Kidney (tissue), 14 donors: ENCODE measurements around the gene JARID2. TPM values are rescaled to one million over a fixed set of nuclear protein-coding genes. Genes with fewer than 3 reads are reported as not detected.

Experiments
- DNase-seq, 5 donors: peaks; one replicate each; pipeline ENCODE4 v3.0.0-alpha.2; 2013 to 2020
- FAIRE-seq: peaks from 2 replicates; lab custom pipeline; 2012; peaks lifted over from hg19 to GRCh38; lab: Jason Lieb, UNC
- H3K27ac ChIP-seq, 2 donors: one replicate each; pipeline ENCODE4 v1.7.0; 2013; ENCODE audit warnings: low read depth in 2 of 2, low read length in 2 of 2, inconsistent platforms in 1 of 2
- H3K27me3 ChIP-seq: one replicate; pipeline ENCODE4 v1.7.1; 2013; ENCODE audit warnings: low read length, inconsistent platforms; ENCODE audit not compliant: control insufficient read depth, insufficient read depth
- H3K36me3 ChIP-seq, 3 donors: one replicate each; pipeline versions ENCODE4 v1.7.0 to v1.7.1; 2013; ENCODE audit warnings: low read length in 3 of 3, control low read depth in 1 of 3, inconsistent platforms in 1 of 3; ENCODE audit not compliant: insufficient read depth in 3 of 3, control insufficient read depth in 2 of 3
- H3K4me1 ChIP-seq, 3 donors: one replicate each; pipeline versions ENCODE4 v1.7.0 to v1.7.1; 2013; ENCODE audit warnings: low read length in 3 of 3, inconsistent platforms in 1 of 3, low read depth in 1 of 3; ENCODE audit not compliant: control insufficient read depth in 2 of 3, insufficient read depth in 2 of 3
- H3K4me3 ChIP-seq, 3 donors: one replicate each; pipeline versions ENCODE4 v1.7.0 to v1.8.1; 2013; ENCODE audit warnings: low read length in 3 of 3, control low read depth in 1 of 3, inconsistent platforms in 1 of 3
- H3K9ac ChIP-seq, 3 donors: one replicate each; pipeline versions ENCODE4 v1.7.0 to v1.7.1; 2013; ENCODE audit warnings: low read length in 3 of 3, control low read depth in 1 of 3, inconsistent platforms in 1 of 3
- H3K9me3 ChIP-seq, 3 donors: one replicate each; pipeline versions ENCODE4 v1.7.0 to v1.7.1; 2013; ENCODE audit warnings: low read length in 3 of 3, control low read depth in 1 of 3, inconsistent platforms in 1 of 3; ENCODE audit not compliant: control insufficient read depth in 2 of 3, insufficient read depth in 1 of 3
- CTCF ChIP-seq: IDR thresholded peaks from 3 replicates; pipeline ENCODE4 v1.5.1; 2012; ENCODE audit warnings: mild to moderate bottlenecking, moderate library complexity, borderline replicate concordance; ENCODE audit not compliant: insufficient read depth; ENCODE audit errors: extremely low read depth
- intact Hi-C: fragments of 100-400 bp; cut with DNase I; formaldehyde crosslinking; loops from one replicate; pipeline ENCODE4 v1.11.1; 2022
- polyA plus RNA-seq: library from polyadenylated mRNA; stranded (reverse); fragments of 350-450 nt; fragmentation: Illumina TruSeq; extraction: RNeasy Lipid Tissue Mini Kit (QIAGEN cat#74804); gene quantifications from one replicate; pipeline ENCODE4 v1.2.3, GENCODE V29; 2014; ENCODE audit warnings: low read depth, low replicate concordance; ENCODE audit not compliant: insufficient read depth
- total RNA-seq: library from RNA; stranded (reverse); fragmentation: NEBNext Ultra II Directional; extraction: Animal tissue kit (Norgen Biotek cat#: 25700); gene quantifications from one replicate; pipeline ENCODE4 v1.2.1, GENCODE V29; 2021
- donor health status: control.
- donor health status: control.
- donor health status: control.
- donor health status: control.
- donor health status: control.
- donor health status: DM: yes; HTN: yes; CAD: no.
- donor health status: Normal renal cell carcinoma (clear cell type).

Gene JARID2
- total and polyA plus RNA-seq, 2 donors from 2014 or later, result 1.8 to 12.3 TPM

- no peak overlapping the region for H3K4me3 ChIP-seq
- H3K27me3 ChIP-seq, result no peaks in the 10 kb centered on the region
- H3K27ac ChIP-seq, result no peak overlapping the region
- intact Hi-C loops, result no loop called here
- FAIRE-seq (no peak), DNase-seq (no peak)
- H3K36me3 ChIP-seq, result no peaks in the 10 kb centered on the region
- H3K9ac ChIP-seq, result no peak overlapping the region
- H3K9me3 ChIP-seq, result no peaks in the 10 kb centered on the region
- peaks cover 0 to 21% (median 0%) of the 10 kb centered on the region in 3 donors for H3K4me1 ChIP-seq
- no peak for TF ChIP-seq CTCF
Observed at GRCh38 chr6:15309611-15310283, 63.9 kb downstream of the JARID2 start.

GRCh38 chr6:15310680-15311079 is 64.8 kb downstream of the JARID2 start:
- no peaks in the 10 kb centered on the region for H3K9me3 ChIP-seq
- DNase-seq, result no peak
- intact Hi-C loops, result no loop called here
- H3K36me3 ChIP-seq, result no peaks in the 10 kb centered on the region
- no peak overlapping the region for H3K4me3 ChIP-seq
- no peak for FAIRE-seq
- no peaks in the 10 kb centered on the region for H3K27me3 ChIP-seq
- no peak overlapping the region for H3K27ac ChIP-seq
- H3K4me1 ChIP-seq, result peaks cover 0 to 21% (median 0%) of the 10 kb centered on the region in 3 donors
- no peak overlapping the region for H3K9ac ChIP-seq
- no peak for TF ChIP-seq CTCF

GRCh38 chr6:15312500-15312899 is 66.6 kb downstream of the JARID2 start:
- DNase-seq (no peak), FAIRE-seq (no peak)
- H3K4me1 ChIP-seq, result peaks cover 0 to 21% (median 0%) of the 10 kb centered on the region in 3 donors
- H3K9me3 ChIP-seq, result no peaks in the 10 kb centered on the region
- no peaks in the 10 kb centered on the region for H3K36me3 ChIP-seq
- intact Hi-C loops, result no loop called here
- H3K27ac ChIP-seq, result no peak overlapping the region
- TF ChIP-seq CTCF, result no peak
- H3K4me3 ChIP-seq, result no peak overlapping the region
- H3K9ac ChIP-seq, result no peak overlapping the region
- no peaks in the 10 kb centered on the region for H3K27me3 ChIP-seq
